Activated CD4-positive, alpha-beta T cell treated with anti-CD3 and anti-CD28 coated beads, Interleukin-2, Interleukin-6, amounts not matched to agents 100 ng/mL and 50 ng/mL, durations not matched to agents 16 hours and 8 hours (primary cell): Measurements from ENCODE around the gene RASGRF1.
"Not testable (repeated sequence)": the region's sequence is repeated elsewhere in the genome, so short reads cannot be mapped to it uniquely, and the experiment has no call there.

Source experiments
- DNase-seq: peaks from one replicate; pipeline ENCODE4 v3.0.0-alpha.2; 2020

RASGRF1 gene

DNA sequence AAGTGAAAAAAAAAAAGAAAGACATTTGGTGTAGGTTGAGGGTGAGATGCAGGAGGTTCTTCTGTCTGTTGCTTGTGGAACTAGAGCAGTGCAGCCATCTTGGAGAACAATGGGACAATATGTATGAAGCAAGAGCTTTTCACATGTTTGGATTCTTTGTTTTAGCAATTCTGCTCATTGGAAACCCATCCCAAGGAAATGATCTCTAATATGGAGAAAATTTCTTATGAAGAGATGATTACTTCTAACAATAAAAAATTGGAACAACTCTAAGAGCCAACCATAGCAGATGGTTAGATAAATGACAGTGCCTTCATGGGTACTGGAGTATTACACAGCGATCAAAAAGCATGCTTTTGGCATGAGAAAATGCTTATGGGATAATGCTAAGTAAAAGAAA lies 56.3 kb downstream of the RASGRF1 start:
- no peak for DNase-seq

DNA sequence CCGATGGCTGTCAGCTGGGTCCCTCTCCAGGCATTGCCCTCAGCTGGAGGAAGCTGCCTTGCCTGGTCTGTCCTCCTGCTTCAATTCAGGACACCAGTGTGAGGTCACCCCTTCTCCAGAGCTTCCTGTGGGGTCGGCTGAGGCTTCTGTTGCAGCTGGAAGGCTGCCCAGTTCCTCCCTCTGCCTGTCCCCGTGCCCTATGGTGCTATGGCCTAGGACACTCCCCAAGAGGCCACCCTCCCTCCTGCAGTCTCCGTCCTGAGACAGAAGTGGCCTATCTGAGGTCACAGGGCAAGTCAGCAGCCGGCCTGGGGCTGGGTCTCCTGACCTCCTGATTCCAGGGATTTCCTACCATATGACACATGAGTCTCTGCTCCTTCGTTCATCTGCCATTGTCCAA lies 57.9 kb downstream of the RASGRF1 start:
- no peak for DNase-seq

DNA sequence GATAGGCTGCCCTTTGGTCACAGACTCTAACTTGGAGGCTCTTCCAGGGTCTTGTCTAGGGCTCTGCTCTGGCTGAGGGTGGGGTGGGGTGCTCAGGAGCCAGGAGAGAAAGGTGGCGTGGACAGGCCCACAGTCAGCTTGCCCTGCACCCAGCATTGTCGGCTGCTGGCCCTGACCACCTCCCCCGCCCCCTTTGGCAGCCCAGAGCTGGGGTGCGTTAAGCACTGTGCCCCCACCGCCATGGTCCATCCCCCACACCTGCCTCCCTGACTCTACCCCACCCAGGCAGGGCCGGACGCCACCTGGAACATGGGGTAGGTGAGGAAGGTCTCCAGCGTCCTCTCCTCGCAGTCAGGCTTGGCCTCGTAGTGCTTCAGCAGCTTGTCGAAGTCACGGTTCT lies 58.8 kb downstream of the RASGRF1 start:
- DNase-seq, result no peak

DNA sequence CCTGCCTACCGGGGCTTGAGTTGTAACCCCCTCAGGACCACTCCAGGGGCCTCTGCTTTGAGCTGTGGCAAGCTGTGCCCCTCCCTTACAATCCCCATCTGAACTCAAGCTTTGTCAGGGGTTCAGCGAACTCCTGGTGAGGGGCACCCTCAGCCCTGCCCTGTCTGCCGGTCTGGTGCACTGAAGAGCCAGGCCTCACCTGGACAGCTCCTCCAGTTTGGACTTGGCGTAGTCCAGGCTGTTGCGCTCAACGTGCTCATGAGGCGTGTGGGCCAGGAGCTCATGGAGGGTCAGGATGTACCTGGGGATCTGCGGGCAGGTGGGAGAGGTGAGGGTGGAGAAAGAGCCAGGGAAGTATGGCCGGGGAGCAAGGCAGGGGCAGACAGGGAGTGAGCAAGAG lies 59.4 kb downstream of the RASGRF1 start:
- no peak for DNase-seq

DNA sequence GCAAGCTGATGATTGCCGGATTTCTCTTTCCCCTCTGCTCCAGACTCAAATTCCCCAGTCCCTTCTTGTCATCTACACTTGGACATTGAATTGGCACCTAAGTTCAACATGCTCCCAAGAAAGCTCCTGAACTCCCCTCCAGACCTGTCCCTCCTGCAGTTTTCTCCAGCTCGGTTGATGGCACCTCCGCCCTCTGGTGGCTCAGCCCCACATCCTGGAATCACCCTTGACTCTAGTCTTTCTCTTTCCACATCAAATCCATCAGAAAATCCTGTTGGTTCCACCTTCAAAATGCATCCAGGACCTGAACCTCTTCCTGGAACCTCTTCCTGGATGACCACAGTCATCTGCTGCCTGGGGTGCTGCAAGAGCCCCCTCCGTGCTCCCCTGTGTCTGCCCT lies 60.1 kb downstream of the RASGRF1 start:
- DNase-seq, result no peak

DNA sequence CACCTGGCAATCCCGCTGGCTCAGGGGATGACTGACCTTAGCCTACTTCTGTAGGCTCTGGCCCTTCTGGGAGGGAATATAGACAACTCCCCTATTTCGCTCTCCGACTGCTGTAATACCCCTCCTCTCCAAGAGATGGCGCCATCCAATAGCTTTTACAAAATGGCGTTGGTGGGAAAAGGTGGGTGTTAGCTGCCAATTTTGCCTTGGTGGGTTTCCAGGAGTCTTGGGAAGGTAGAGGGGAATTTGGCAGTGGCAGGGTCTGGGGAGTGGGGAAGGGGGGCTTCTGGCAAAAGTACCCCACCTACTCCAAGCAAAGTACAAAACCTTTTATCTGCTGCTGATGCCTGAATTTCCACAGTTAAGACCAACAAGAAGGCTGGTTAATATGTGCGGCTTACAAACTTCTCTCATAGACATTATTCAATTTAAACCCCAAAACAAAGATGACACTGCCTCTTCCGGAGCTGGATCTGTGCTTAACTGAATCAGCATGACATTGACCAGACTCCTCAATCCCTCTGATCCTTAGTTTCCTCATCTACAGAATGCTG lies 62.1 kb downstream of the RASGRF1 start:
- DNase-seq, result peak; percentile 64

DNA sequence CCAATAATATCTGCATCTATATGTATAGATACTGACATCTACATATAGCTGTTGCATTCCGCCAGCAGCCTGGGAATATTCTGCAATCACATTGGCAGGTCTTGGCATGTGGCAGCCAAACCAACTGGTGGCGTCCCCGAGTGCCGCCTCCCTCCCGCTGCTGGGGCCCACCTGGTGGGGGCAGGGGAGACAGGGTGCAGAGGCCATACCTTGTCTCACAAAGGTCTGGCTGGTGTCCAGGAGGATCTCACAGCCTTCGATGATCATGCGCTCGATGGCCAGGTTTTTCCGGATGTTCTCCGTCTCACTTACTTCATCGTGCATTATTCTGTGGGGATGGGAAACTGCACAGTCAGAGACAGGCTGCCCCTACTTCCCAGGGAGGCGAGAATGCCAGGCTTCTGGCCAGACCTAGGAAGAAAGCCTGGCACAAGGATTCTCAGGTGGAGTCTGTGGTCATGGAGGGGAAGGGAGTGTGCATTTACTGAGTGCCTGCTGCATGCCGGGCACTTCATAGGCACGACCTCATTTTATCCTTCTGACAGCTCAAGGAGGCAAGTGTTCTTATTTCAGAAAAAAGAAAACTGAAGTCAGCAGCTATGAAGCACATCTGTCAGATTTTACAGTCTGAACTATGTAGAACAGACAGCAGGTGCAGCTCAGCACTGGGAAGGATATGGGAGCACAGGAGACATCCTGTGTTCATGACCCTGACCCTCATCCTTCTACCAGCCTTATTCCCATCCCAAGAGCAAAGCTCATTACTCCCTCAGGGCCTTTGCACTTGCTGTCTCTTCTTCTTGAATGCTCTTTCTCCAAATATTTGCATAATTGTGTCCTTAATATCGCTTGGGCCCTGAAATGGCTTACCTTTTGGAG lies 62.8 kb downstream of the RASGRF1 start:
- DNase-seq, result no peak

DNA sequence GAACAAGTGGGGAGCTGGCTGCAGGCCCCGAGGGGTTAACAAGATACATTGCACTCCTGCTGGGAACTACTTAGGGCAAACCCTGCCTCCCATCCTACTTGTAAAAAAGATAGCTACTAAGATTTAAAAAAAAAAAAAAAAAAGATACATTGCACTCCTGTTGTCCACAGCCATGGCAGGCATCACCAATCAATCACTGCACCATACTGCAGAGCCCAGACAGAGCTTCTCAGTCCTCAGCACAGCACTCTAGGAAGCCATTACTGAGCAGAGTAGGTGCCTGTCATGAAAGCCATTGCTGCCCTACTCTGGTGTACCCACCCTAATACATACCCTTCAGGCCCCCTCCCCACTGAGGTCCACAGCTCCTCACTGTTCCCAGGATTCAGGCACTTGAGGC lies 64.8 kb downstream of the RASGRF1 start:
- DNase-seq, result no peak

DNA sequence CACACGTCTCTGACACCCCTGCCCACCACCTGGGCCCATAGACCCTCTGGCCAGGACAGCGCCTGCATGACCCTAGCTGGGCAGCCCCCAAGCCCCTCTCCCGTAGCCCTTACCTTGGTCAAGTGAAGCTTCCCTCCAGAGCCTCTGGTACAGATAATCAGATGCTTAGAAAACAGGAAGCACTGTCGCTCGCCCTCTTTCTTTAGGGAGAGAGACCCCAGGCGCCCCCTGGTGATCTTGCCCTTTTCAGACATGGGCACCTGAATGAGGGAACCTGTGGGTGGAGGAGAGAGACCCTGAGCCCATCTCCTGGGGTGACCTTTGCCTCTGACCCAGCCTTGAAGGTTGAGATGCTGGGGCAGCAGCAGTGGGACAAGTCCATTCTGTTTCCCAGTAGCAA lies 65.4 kb downstream of the RASGRF1 start:
- DNase-seq, result peak; percentile 13

DNA sequence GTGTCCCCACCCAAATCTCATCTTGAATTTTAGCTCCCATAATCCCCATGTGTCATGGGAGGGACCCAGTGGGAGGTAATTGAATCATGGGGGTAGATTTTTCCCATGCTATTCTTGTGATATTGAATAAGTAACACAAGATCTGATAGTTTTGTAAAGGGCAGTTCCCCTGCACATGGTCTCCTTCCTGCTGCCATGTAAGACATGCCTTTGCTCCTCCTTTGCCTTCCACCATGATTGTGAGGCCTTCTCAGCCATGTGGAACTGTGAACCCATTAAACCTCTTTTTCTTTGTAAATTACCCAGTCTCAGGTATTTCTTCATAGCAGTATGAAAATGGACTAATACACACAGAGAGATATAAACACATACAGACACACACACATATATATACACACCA lies 66.1 kb downstream of the RASGRF1 start:
- not testable (repeated sequence) for DNase-seq

DNA sequence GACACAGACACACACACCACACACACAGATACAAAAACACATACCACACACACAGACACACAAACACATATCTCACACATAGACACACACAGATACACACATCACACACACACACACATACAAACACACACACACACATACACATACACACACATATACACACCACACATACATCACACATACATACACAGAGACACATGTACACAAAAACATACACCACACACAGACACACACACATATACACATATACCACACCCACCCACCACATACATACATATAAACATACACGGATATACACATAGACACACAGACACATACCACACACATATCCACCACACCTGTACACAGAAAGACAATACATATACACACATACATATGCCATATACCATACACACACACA lies 66.7 kb downstream of the RASGRF1 start:
- DNase-seq, result no peak

DNA sequence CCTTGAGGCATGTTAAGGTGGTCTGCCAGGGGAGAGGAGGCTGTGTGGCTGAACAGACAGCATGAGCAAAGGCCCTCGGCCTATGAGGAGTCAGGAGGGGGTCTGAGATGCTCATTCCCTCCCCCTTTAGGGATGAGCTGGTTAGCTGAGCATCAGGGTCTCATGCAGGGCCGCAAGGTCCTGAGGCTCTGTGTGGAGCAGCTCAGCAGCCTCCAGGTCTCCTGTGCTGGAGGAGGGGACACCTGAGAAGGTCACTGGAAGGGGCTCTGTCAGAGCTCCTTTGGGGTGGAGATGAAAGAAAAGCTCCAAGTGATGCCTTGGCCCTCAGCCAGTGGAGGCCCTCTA lies 67.1 kb downstream of the RASGRF1 start:
- no peak for DNase-seq

DNA sequence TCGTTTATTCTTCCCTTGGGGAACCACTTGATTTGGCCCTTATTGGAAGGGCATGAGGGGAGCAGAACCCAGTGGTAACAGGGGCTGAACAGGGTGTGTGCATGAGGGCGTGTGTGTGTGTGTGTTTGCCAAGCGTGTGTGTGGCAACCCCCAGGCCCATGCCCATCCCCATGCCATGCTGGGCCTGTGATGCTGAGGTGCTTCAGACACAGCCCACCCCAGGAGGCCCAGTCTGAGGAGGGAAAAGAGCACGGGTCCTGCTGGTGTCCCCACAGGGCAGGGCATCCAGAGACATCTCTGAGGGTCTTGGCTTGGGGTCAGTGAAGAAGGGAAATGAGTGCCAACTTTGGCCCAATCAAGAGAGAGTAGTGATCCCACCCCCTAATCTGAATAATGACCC lies 71.6 kb downstream of the RASGRF1 start:
- DNase-seq, result no peak

DNA sequence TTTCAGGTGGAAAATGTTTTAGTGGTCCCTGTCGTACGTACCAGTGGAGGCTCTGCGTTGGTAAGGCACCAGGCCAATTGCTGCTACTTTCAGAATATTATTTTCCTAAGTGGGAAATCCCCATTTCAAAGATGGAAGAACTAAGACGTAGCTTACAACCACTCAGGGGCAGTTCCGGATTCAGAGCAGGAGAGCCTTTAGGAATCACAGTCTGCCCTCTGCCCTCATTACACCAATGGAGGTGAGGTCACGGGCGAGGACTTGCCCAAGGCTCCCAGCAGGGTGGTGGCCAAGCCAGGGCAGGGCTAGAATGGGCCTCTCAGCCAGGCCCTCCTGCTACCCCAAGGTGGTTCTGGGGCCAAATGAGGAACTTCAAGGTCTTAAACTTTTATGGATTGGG lies 72.6 kb downstream of the RASGRF1 start:
- no peak for DNase-seq

DNA sequence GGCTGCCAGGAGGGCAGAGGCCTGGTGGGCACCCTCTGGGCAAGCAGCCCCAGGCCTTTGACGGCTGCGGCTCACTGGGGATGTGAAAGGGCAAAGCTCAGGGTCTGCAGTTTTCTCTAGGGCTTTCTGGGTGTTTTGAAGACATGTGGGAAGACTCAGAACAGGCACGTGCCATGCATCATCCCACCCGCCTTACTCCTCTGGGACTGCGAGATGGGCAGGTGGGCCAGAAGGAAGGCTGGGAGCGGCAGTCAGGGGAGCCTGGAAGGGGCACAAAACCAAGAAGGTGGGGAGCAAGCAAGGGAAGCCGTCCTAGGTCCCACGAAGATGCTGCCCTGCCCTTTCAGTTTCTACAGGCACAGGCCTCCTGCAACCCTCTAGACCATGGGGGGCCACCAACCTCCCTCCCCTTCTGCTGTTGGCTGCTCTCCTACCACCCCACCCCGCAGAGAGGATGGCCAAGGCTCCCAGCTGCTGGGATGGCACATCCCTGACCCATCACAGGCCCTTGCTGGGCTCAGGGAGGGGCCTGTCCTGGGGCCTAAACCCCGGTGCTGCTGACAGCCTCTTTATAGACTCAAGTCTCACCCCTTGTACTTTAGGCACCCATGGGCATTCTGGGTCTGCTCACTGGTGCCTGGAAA lies 73.9 kb downstream of the RASGRF1 start:
- DNase-seq, result no peak

DNA sequence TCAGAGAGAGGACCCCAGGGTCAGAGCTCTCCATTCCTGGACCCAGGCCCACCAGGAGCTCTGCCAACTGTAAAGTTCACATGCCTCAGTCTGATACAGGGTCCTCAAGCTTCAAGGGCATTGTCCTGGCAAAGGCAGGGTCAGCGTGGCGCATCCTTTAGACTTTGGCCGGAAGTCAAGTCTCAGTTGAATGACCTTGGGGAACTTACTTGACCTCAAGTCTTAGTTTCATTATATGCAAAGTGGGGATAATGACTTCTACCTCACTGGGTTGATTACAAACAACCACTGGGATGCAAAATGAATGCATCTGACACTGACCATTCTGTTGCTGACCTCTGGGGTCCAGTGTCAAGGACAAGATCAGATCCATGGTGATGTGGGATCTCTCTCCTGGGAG lies 75.2 kb downstream of the RASGRF1 start:
- no peak for DNase-seq

DNA sequence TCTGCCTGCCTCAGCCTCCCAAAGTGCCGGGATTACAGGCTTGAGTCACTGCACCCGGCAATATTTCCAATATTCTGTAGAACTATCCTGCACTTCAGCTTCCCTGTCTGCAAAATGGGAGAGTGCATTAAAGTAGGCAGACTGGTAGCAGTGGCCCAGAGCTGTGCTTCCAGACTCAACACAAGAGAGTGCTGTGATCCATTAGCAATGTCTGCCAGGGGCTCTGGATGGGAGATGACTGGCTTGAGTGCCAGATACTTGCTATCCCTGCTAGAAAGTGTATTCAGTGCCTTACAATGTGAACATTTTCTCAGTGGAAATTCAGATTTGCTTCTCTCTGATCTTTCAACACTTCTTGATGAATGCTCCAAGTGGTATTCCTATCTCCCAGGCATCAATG lies 80.3 kb downstream of the RASGRF1 start:
- no peak for DNase-seq

DNA sequence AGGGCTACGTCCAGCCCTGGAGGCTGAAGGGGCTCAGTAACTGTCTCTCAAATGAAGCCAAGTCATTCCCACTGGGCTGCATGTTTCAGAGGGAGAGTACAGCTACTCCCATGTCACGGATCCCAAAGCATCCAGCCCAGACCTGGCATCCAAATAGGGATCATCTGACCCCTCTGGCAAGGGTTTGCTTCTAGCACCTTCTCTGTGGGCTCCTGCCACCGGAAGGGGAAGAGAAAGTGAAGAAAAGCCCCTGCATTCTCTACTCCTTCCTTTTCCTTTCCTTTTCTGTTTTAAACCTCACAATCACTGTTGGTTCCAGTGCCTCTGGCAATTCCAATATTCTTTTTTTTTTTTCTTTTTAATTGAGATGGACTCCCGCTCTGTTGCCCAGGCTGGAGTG lies 81.2 kb downstream of the RASGRF1 start:
- DNase-seq, result no peak

DNA sequence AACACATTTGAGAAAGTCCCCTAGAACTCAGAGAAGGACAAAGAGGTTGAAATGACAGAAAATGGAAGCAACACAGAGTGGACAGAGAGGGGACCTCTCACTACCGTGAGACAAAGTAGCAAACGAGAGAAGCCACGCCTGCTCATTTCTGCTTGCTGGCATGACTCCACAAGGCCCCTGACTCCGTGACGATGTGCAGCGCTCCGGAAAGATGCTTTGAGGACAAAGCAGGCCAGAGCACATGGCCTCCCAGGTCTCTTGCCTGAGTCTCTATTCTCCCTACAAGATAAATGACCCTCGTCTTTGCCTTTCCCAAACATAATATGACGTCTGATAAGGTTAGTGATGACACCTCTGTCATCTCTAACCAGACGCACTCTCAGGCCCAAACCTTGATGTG lies 81.9 kb downstream of the RASGRF1 start:
- no peak for DNase-seq

DNA sequence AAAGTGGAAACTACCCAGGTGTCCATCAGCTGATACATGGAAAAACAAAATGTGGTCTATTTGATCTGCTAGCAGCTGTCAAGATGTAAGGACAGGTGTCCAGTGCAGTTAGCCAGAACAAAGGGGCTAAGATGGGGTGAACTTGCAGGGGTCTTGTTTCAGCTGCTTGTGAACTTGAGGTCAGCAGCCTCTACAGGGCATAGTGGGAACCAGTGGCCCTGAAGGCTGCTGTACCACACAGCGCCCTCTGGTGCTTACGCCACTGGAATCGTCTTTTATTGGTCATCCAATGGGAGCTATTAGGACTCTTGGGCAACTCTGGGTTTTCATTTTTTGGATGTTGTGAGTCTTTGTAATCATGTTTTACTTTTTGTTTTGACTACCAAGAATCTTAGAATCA lies 83.5 kb downstream of the RASGRF1 start:
- peak; percentile 43 for DNase-seq

DNA sequence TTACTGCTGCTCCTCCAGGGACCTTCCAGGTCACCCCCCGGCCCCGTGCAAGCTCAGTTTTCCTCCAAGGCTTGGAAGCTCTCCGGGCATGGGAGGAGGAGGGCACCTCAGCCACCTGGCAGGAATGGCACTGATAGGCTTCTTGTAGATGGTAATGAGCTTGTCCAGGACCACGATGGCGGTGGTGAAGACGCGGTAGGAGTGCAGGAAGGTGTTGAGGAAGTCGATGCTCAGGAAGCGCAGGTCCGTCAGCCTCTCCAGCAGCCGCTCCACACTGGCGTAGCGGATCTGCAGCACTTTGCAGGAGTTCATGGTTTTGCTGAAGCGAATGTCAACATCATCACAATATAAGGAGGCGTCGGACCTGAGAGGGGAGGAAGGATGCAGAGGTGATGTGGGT lies 84.5 kb downstream of the RASGRF1 start:
- DNase-seq, result no peak

DNA sequence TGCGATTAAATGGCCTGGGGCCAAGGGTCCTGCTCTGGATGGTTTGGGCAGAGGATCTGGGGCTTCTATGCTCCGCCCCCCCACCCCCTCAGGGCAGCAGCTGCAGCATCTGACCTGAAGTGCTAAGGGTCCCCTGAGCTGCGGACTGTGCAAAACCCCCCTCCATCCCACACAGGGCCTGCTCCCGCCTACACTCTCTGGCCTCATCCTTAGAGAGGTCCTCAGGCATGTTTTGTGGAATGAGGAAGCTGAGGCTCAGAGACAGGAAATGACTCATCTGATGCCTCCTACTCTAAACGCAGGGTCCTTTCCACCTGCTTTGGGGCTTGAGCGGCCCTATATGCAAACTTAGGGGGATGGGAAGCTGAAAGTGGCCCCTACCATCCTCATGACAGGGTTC lies 86.2 kb downstream of the RASGRF1 start:
- DNase-seq, result peak; percentile 37

DNA sequence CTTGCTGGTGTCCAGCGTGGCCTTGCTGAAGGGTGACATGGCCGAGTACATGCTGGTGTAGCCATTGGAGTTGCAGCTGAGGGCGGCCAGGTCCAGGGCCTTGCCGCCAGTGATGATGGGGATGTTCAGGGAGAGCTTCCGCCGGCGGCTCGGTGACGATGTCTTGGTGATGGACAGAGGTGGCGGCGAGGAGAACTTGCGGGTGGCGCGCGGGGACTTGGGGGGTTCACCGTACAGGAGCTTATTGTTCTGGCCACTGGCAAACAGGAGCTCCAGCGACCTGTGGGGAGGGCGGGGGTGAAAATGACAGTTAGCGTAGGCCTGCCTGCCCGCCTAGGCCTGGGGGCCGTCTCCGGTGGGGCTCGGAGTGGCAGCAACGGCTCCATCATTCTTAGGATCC lies 86.7 kb downstream of the RASGRF1 start:
- no peak for DNase-seq

DNA sequence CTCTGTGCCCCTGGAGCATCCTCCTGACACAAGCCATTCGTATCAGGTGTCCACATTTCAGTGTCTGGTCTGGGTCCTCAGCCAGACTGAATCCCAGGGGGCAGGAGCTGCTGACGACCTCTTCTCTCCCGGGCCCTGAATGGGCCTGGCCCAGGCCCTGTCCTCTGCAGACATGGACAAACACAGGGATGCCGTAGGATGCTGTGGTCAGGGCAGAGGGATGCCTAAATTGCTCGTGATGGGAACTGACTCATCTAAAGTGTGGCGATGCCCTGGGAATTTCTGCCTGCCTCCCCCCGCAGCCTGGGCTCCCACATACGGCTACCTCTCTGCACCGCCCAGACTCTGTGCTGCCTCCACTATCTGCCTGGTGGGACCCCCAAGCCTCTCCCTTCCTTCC lies 87.3 kb downstream of the RASGRF1 start:
- no peak for DNase-seq

DNA sequence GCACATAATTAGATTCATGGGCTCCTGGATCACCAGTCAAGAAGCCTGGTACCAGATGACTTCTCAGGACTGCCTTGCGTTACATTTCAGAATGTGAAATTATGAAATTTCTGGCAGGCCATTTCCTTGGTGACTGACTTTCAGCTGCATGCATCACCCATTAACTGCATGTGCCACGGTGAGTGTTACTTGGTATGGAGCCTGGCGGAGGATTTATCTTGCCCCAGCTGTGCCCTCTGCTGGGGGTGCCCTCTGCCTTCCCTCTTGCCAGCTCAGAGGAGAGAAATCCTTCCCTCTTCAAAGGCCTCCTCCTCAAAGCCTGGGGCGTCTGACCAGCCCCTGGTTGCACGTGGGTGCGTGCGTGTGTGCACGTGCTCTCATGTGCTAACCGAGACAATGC lies 88.0 kb downstream of the RASGRF1 start:
- no peak for DNase-seq
